OCI-LY1 (cell line): ENCODE measurements around the gene TAB3.

Experiments
- H2AFZ ChIP-seq: fragments of 200-600 bp; sonication (generic), shearing (Covaris generic); 2 replicates; pipeline ENCODE4 v1.6.0; 2014; ENCODE audit warnings: antibody characterized with exemption, mild to moderate bottlenecking, low read length
- H3F3A ChIP-seq: fragments of 200-600 bp; sonication (generic), shearing (Covaris generic); 2 replicates; pipeline ENCODE4 v1.6.0; 2014; ENCODE audit warnings: mild to moderate bottlenecking, antibody characterized with exemption, low read length, moderate library complexity; ENCODE audit not compliant: insufficient read depth
- H3K27ac ChIP-seq: fragments of 200-600 bp; sonication (generic); 2 replicates; pipeline ENCODE4 v1.5.1; 2014; ENCODE audit warnings: low read length, mixed run types, mild to moderate bottlenecking, low read depth; ENCODE audit not compliant: poor library complexity, severe bottlenecking
- H3K27me3 ChIP-seq: fragments of 200-600 bp; sonication (generic); 2 replicates; pipeline ENCODE4 v1.6.0; 2014; ENCODE audit warnings: antibody characterized with exemption, mild to moderate bottlenecking, low read length, moderate library complexity; ENCODE audit not compliant: insufficient read depth
- H3K36me3 ChIP-seq: fragments of 200-600 bp; sonication (generic); 2 replicates; pipeline ENCODE4 v1.6.1; 2014; ENCODE audit warnings: mild to moderate bottlenecking, antibody characterized with exemption, low read length, moderate library complexity, mixed read lengths; ENCODE audit not compliant: insufficient read depth
- H3K4me1 ChIP-seq: fragments of 200-600 bp; sonication (generic); 2 replicates; pipeline ENCODE4 v1.5.1; 2014; ENCODE audit warnings: mild to moderate bottlenecking, low read length, moderate library complexity; ENCODE audit not compliant: insufficient read depth, severe bottlenecking
- H3K4me2 ChIP-seq: fragments of 200-600 bp; sonication (generic), shearing (Covaris generic); 2 replicates; pipeline ENCODE4 v1.6.1; 2014; ENCODE audit warnings: low read length
- H3K4me3 ChIP-seq: fragments of 200-600 bp; sonication (generic); 2 replicates; pipeline ENCODE4 v1.5.1; 2014; ENCODE audit warnings: low read length, low read depth, mild to moderate bottlenecking, mixed read lengths; ENCODE audit not compliant: poor library complexity, severe bottlenecking
- H3K79me2 ChIP-seq: fragments of 200-600 bp; shearing (Covaris generic); 2 replicates; pipeline ENCODE4 v1.6.1; 2016; ENCODE audit warnings: mixed run types, low read length, mixed read lengths; ENCODE audit not compliant: insufficient read depth
- H3K9ac ChIP-seq: fragments of 200-600 bp; sonication (generic), shearing (Covaris generic); 2 replicates; pipeline ENCODE4 v1.6.1; 2014; ENCODE audit warnings: mild to moderate bottlenecking, low read length, mixed read lengths
- H3K9me2 ChIP-seq: fragments of 200-600 bp; sonication (generic), shearing (Covaris generic); 2 replicates; pipeline ENCODE4 v1.6.1; 2014; ENCODE audit warnings: low read depth, mild to moderate bottlenecking, low read length, mixed read lengths
- H3K9me3 ChIP-seq: fragments of 200-600 bp; shearing (Covaris generic); 2 replicates; pipeline ENCODE4 v1.6.1; 2014; ENCODE audit warnings: low read length, mixed read lengths
- H4K20me1 ChIP-seq: fragments of 200-600 bp; sonication (generic), shearing (Covaris generic); 2 replicates; pipeline ENCODE4 v1.6.0; 2016; ENCODE audit warnings: mild to moderate bottlenecking, low read length; ENCODE audit not compliant: insufficient read depth
- EZH2 ChIP-seq: fragments of 200-600 bp; sonication (generic), shearing (Covaris generic); IDR thresholded peaks from 2 replicates; pipeline ENCODE4 v1.8.0; 2017; ENCODE audit warnings: borderline replicate concordance, mixed run types, mild to moderate bottlenecking, antibody characterized with exemption, low read length, moderate library complexity, mixed read lengths
- TF ChIP-seq, protein P1 (sequence below): fragments of 200-600 bp; sonication (generic), shearing (Covaris generic); IDR thresholded peaks from 2 replicates; pipeline ENCODE4 v1.5.1; 2017; ENCODE audit warnings: mild to moderate bottlenecking, antibody characterized with exemption, low read length, moderate library complexity, mixed read lengths

The TAB3 gene

DNA sequence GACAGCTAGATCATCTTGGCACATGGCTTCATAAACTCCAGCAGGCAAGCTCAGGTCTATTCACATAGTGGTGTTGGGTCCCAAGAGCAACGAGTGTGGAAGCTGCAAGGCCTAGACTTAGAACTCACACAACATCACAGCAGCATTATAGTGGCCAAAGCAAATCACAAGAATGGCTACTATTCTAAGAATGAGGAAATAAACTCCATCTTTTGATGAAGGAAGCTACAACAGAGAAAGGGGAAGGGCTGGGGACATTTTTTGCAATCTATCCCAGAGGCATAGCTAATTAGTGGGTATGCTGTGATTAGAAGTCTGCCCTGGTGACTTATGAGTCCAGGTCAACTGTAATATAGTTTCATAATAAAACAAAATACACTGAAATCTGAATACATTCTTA, 42.9 kb upstream of the TAB3 start:
- H2AFZ ChIP-seq: no peak overlapping the region
- no peak overlapping the region for H3K4me2 ChIP-seq
- no peaks in the 10 kb centered on the region for H3K9me3 ChIP-seq
- H3F3A ChIP-seq: no peaks in the 10 kb centered on the region
- no peaks in the 10 kb centered on the region for H3K4me1 ChIP-seq
- no peaks in the 10 kb centered on the region for H3K27me3 ChIP-seq
- H3K4me3 ChIP-seq: no peak overlapping the region
- no peak for TF ChIP-seq EZH2
- TF ChIP-seq, protein P1, sequence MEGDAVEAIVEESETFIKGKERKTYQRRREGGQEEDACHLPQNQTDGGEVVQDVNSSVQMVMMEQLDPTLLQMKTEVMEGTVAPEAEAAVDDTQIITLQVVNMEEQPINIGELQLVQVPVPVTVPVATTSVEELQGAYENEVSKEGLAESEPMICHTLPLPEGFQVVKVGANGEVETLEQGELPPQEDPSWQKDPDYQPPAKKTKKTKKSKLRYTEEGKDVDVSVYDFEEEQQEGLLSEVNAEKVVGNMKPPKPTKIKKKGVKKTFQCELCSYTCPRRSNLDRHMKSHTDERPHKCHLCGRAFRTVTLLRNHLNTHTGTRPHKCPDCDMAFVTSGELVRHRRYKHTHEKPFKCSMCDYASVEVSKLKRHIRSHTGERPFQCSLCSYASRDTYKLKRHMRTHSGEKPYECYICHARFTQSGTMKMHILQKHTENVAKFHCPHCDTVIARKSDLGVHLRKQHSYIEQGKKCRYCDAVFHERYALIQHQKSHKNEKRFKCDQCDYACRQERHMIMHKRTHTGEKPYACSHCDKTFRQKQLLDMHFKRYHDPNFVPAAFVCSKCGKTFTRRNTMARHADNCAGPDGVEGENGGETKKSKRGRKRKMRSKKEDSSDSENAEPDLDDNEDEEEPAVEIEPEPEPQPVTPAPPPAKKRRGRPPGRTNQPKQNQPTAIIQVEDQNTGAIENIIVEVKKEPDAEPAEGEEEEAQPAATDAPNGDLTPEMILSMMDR: no peak
- no peaks in the 10 kb centered on the region for H3K79me2 ChIP-seq
- no peak overlapping the region for H3K27ac ChIP-seq
- H3K36me3 ChIP-seq: no peaks in the 10 kb centered on the region
- H4K20me1 ChIP-seq: no peaks in the 10 kb centered on the region
- no peak overlapping the region for H3K9ac ChIP-seq
- H3K9me2 ChIP-seq: no peaks in the 10 kb centered on the region

DNA sequence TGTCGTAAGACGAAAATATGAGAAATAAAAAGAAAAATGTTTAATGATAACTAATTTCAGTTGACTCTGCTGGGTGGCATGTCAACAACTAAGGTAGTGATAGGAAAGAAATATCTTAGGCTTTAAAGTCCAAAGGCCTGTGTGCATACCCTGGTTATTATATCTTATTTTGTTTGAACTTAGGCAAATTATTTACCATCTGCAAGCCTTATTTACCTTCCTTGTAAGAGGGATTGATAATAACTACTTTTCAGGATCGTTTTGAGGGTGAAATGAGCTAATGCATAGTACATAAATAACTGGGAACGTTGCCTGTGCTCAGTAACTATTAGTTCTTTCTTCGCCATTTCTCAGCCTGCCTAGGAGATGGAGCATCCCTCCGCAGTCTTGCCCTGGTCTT, 41.6 kb upstream of the TAB3 start:
- H3K36me3 ChIP-seq: no peaks in the 10 kb centered on the region
- H3K9me3 ChIP-seq: no peaks in the 10 kb centered on the region
- H3F3A ChIP-seq: no peaks in the 10 kb centered on the region
- H3K4me2 ChIP-seq: no peak overlapping the region
- no peaks in the 10 kb centered on the region for H3K9me2 ChIP-seq
- H3K27me3 ChIP-seq: no peaks in the 10 kb centered on the region
- no peak overlapping the region for H3K9ac ChIP-seq
- H3K4me3 ChIP-seq: no peak overlapping the region
- H4K20me1 ChIP-seq: no peaks in the 10 kb centered on the region
- H2AFZ ChIP-seq: no peak overlapping the region
- no peak overlapping the region for H3K27ac ChIP-seq
- H3K4me1 ChIP-seq: no peaks in the 10 kb centered on the region
- TF ChIP-seq EZH2: no peak
- TF ChIP-seq, protein P1: no peak
- H3K79me2 ChIP-seq: no peaks in the 10 kb centered on the region

GRCh38 chrX:30930143-30930542, 41.1 kb upstream of the TAB3 start:
- no peak for TF ChIP-seq EZH2
- TF ChIP-seq, protein P1: no peak
- H3K4me3 ChIP-seq: no peak overlapping the region
- no peak overlapping the region for H3K4me2 ChIP-seq
- no peaks in the 10 kb centered on the region for H3F3A ChIP-seq
- H3K9me3 ChIP-seq: no peaks in the 10 kb centered on the region
- H2AFZ ChIP-seq: no peak overlapping the region
- H3K27ac ChIP-seq: no peak overlapping the region
- no peaks in the 10 kb centered on the region for H3K4me1 ChIP-seq
- no peaks in the 10 kb centered on the region for H3K27me3 ChIP-seq
- no peaks in the 10 kb centered on the region for H4K20me1 ChIP-seq
- no peak overlapping the region for H3K9ac ChIP-seq
- H3K79me2 ChIP-seq: no peaks in the 10 kb centered on the region
- no peaks in the 10 kb centered on the region for H3K36me3 ChIP-seq
- H3K9me2 ChIP-seq: no peaks in the 10 kb centered on the region
